ENCODE data around the gene SPEG. TPM values are rescaled to one million over a fixed set of nuclear protein-coding genes. Genes with fewer than 3 reads are reported as not detected.

The SPEG gene
- total and polyA plus RNA-seq, 2 of the 13 experiments (the other 11 are each of a cell fraction or from before 2014, with no cell fraction given) = 0.18 to 0.24 TPM

GRCh38 chr2:219520079-219520478 is 85.4 kb downstream of the SPEG start:
- no peak for TF ChIP-seq CAMTA2 (CRISPR knock-in tag; IDR thresholded peaks at IDR 0.05; ENCODE audit: borderline replicate concordance)
- TF ChIP-seq CENPT (CRISPR knock-in tag; IDR thresholded peaks at IDR 0.05; ENCODE audit: low read depth) = no peak
- no peak for TF ChIP-seq ZFP91 (CRISPR knock-in tag; IDR thresholded peaks at IDR 0.05; ENCODE audit: borderline replicate concordance)
- TF ChIP-seq BRF2 (CRISPR knock-in tag; IDR thresholded peaks at IDR 0.05) = no peak
- TF ChIP-seq RBM39 (IDR thresholded peaks at IDR 0.05; ENCODE audit: low read depth, low read length, poor library complexity, severe bottlenecking) = no peak
- no peak for TF ChIP-seq HOXD1 (CRISPR knock-in tag; IDR thresholded peaks at IDR 0.05)
- no peak for TF ChIP-seq HMGXB3 (CRISPR knock-in tag; IDR thresholded peaks at IDR 0.05; ENCODE audit: borderline replicate concordance)
- TF ChIP-seq NFIC (IDR thresholded peaks at IDR 0.05; ENCODE audit: low read length) = no peak
- TF ChIP-seq PHF8 (CRISPR knock-in tag; IDR thresholded peaks at IDR 0.05) = no peak
- no peak for TF ChIP-seq TCF7L2 (IDR thresholded peaks at IDR 0.05; ENCODE audit: low read depth, low read length)
- TF ChIP-seq CHD4 (IDR thresholded peaks at IDR 0.05; ENCODE audit: borderline replicate concordance, low read length) = no peak
- TF ChIP-seq SSRP1 (CRISPR knock-in tag; IDR thresholded peaks at IDR 0.05) = no peak
- TF ChIP-seq, protein P1, sequence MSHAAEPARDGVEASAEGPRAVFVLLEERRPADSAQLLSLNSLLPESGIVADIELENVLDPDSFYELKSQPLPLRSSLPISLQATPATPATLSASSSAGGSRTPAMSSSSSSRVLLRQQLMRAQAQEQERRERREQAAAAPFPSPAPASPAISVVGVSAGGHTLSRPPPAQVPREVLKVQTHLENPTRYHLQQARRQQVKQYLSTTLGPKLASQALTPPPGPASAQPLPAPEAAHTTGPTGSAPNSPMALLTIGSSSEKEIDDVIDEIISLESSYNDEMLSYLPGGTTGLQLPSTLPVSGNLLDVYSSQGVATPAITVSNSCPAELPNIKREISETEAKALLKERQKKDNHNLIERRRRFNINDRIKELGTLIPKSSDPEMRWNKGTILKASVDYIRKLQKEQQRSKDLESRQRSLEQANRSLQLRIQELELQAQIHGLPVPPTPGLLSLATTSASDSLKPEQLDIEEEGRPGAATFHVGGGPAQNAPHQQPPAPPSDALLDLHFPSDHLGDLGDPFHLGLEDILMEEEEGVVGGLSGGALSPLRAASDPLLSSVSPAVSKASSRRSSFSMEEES (CRISPR knock-in tag; IDR thresholded peaks at IDR 0.05) = no peak
- no peak for TF ChIP-seq ZNF441 (CRISPR knock-in tag; IDR thresholded peaks at IDR 0.05; ENCODE audit: borderline replicate concordance)
- TF ChIP-seq CBX1 (IDR thresholded peaks at IDR 0.05; ENCODE audit: low read depth) = no peak

More at GRCh38 chr2:219520079-219520478, 85.4 kb downstream of the SPEG start:
- H3K4me3 ChIP-seq (replicated peaks in 1 of 3; ENCODE audit: insufficient read depth in 1 of 3, low read depth in 2 of 3, low read length in 3 of 3) = no peak overlapping the region
- WGBS (ENCODE audit: low lambda C conversion rate) = 12% methylated on average over 8 of the region's 8 CpGs
- H3K36me3 ChIP-seq (replicated peaks in 1 of 2; ENCODE audit: control insufficient read depth in 1 of 2, insufficient read depth in 2 of 2, low read length in 2 of 2) = no peaks in the 10 kb centered on the region
- no peak overlapping the region for H3K9ac ChIP-seq (ENCODE audit: insufficient read depth, low read depth, low read length)
- peaks cover 29% of the 10 kb centered on the region; the same call in 1 of the 2 replicates for H3K4me1 ChIP-seq (ENCODE audit: insufficient read depth, low read length)
- no TSS peak for BruUV-seq (replicated peaks)
- H3K79me2 ChIP-seq (ENCODE audit: insufficient read depth, low read length) = no peaks in the 10 kb centered on the region
- no peaks in the 10 kb centered on the region; the same call in 1 of the 2 replicates for H4K20me1 ChIP-seq (ENCODE audit: insufficient read depth, low read length)
- no peak overlapping the region for H2AFZ ChIP-seq (ENCODE audit: low read length)
- no peak for ATAC-seq
- H3K9me3 ChIP-seq (ENCODE audit: low read length) = no peaks in the 10 kb centered on the region
- H3K27me3 ChIP-seq (ENCODE audit: control insufficient read depth in 1 of 2, insufficient read depth in 2 of 2, low read length in 2 of 2) = peaks cover 22 to 96% of the 10 kb centered on the region in 2 experiments
- no peak for FAIRE-seq
- no peak overlapping the region for H3K27ac ChIP-seq (ENCODE audit: extremely low read length, insufficient read depth, low read length)
- POLR2A ChIA-PET = interaction anchor here (1.7 kb wide), 1 partner anchor 21 kb away, joined by 5 read pairs; the partner anchor contains the start of gene GMPPA
- in situ Hi-C loops (cut with HindIII; ENCODE audit: extremely low pct_ligation_motif_present, low pct_unique_long_range_greater_than_20kb) = loop anchor here (10.0 kb wide), 1 partner anchor 45 kb away; no protein-coding TSS in a partner anchor
- no peak overlapping the region for H3K4me2 ChIP-seq (ENCODE audit: low read depth, low read length)
- CTCF ChIA-PET (ENCODE audit: low intra/inter-chr PET ratio, low total read pairs) = interaction anchor here (2.1 kb wide), 1 partner anchor 10 kb away, joined by 5 read pairs; no protein-coding TSS in a partner anchor
- DNase-seq (ENCODE audit: low spot score) = no peak
- intact Hi-C loops (cut with micrococcal nuclease; ENCODE audit: unreplicated experiment) = loop anchor here (2.0 kb wide), 1 partner anchor 43 kb away; no protein-coding TSS in a partner anchor
